AG04450 (cell line): ENCODE data around the gene TMEM178A. TPM values are rescaled to one million over a fixed set of nuclear protein-coding genes. Genes with fewer than 3 reads are reported as not detected.

Experiments used
- CTCF ChIA-PET: fragments of 300-600, 350-600 bp; formaldehyde crosslinking; extraction: SDS; loops from one replicate; lab custom pipeline; 2022; ENCODE audit warnings: antibody characterized with exemption, inconsistent platforms; lab: Charles Lee
- POLR2A ChIA-PET: fragments of 350-600 bp; formaldehyde crosslinking; extraction: SDS; loops from one replicate; lab custom pipeline; 2021; ENCODE audit warnings: antibody characterized with exemption, inconsistent platforms; lab: Yijun Ruan, JAX
- DNase-seq: peaks from one replicate; pipeline ENCODE4 v3.0.0-alpha.2; 2011; ENCODE audit warnings: low read depth, low spot score
- H3K27ac ChIP-seq: one replicate; pipeline ENCODE4 v1.5.1; 2012; ENCODE audit warnings: low read depth, low read length, control low read depth
- H3K27me3 ChIP-seq: one replicate; pipeline ENCODE4 v1.6.0; 2012; ENCODE audit warnings: low read length; ENCODE audit not compliant: control insufficient read depth, insufficient read depth
- H3K4me3 ChIP-seq: 2 replicates; pipeline ENCODE4 v1.5.1; 2011; ENCODE audit warnings: mild to moderate bottlenecking, low read depth, low read length, control low read depth
- H3K9me3 ChIP-seq: 2 replicates; pipeline ENCODE4 v1.5.1; 2012; ENCODE audit warnings: low read length; ENCODE audit not compliant: control insufficient read depth, insufficient read depth
- polyA plus RNA-seq: library from polyadenylated mRNA; depleted of rRNA; stranded (reverse); fragments of >200 nt; gene quantifications from 2 replicates; pipeline ENCODE4 v1.2.3, GENCODE V29; 2011
- TF ChIP-seq, protein P1 (sequence below): IDR thresholded peaks from 2 replicates; pipeline ENCODE4 v1.5.1; 2011; ENCODE audit warnings: low read depth, low read length, control low read depth, inconsistent platforms

TMEM178A gene
- polyA plus RNA-seq, 1 experiment = 1.1 TPM

GRCh38 chr2:39703181-39703872 lies 37.6 kb downstream of the TMEM178A start:
- Histone ChIP-seq H3K4me3 (no peak overlapping the region), H3K27me3 (no peaks in the 10 kb centered on the region), H3K9me3 (peaks cover 2% of the 10 kb centered on the region; the same call in 1 of the 2 replicates), H3K27ac (no peak overlapping the region)
- ChIA-PET CTCF (no interaction called here), POLR2A (no interaction called here)
- no peak for DNase-seq
- TF ChIP-seq, protein P1, sequence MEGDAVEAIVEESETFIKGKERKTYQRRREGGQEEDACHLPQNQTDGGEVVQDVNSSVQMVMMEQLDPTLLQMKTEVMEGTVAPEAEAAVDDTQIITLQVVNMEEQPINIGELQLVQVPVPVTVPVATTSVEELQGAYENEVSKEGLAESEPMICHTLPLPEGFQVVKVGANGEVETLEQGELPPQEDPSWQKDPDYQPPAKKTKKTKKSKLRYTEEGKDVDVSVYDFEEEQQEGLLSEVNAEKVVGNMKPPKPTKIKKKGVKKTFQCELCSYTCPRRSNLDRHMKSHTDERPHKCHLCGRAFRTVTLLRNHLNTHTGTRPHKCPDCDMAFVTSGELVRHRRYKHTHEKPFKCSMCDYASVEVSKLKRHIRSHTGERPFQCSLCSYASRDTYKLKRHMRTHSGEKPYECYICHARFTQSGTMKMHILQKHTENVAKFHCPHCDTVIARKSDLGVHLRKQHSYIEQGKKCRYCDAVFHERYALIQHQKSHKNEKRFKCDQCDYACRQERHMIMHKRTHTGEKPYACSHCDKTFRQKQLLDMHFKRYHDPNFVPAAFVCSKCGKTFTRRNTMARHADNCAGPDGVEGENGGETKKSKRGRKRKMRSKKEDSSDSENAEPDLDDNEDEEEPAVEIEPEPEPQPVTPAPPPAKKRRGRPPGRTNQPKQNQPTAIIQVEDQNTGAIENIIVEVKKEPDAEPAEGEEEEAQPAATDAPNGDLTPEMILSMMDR = no peak

DNA sequence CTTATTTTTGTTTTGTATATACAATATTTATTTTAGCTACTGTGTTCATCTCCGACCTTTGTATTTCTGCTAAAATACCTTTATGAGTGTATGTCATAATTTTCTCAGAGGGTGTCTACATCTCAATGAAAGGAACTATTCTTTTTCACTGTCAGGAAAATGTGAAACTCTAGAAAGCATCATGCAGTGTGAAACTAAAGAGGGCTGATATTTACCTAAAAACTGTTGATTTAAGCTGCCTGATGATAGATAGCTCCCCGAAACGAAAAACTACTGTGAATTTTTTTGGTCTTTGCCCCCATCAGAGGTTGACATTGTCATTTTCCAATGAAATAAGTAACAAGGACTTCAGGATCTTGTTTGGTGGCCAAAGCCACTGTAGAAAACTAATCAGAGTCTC lies 38.8 kb downstream of the TMEM178A start:
- no peak for DNase-seq
- TF ChIP-seq, protein P1 = no peak
- Histone ChIP-seq H3K9me3 (peaks cover under 1% of the 10 kb centered on the region; the same call in 1 of the 2 replicates), H3K27ac (no peak overlapping the region), H3K4me3 (no peak overlapping the region), H3K27me3 (peaks cover under 1% of the 10 kb centered on the region)
- ChIA-PET POLR2A (no interaction called here), CTCF (no interaction called here)

DNA sequence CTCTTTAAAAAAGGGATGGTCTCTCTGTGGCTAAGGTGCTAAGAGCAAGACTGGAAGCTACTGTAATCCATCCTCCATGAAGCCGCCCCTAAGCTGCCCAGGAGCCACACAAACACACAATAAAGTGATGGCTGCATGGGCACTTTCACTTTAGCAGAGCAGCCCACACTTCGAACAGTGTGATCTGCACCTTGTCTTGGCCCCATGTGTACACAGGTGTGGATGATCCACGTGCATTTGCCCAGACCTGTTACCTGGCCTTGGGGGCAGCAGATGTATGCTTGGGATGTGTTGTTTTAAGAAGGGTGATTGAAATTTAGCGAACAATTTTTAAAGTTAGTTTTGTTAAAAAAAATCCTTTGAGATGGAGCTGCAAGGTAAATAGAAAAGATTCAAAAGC lies 39.9 kb downstream of the TMEM178A start:
- ChIA-PET POLR2A (no interaction called here), CTCF (no interaction called here)
- Histone ChIP-seq H3K27ac (no peak overlapping the region), H3K27me3 (peaks cover 2% of the 10 kb centered on the region), H3K4me3 (no peak overlapping the region), H3K9me3 (no peaks in the 10 kb centered on the region)
- TF ChIP-seq, protein P1 = no peak
- no peak for DNase-seq

- DNase-seq = no peak
- H3K27ac ChIP-seq = no peak overlapping the region
- ChIA-PET CTCF (no interaction called here), POLR2A (no interaction called here)
- no peaks in the 10 kb centered on the region for H3K9me3 ChIP-seq
- TF ChIP-seq, protein P1 = no peak
- no peak overlapping the region for H3K4me3 ChIP-seq
- peaks cover 2% of the 10 kb centered on the region for H3K27me3 ChIP-seq
Observed at GRCh38 chr2:39706312-39706711, 40.6 kb downstream of the TMEM178A start.

GRCh38 chr2:39706945-39707344 lies 41.2 kb downstream of the TMEM178A start:
- CTCF ChIA-PET = no interaction called here
- TF ChIP-seq, protein P1 = no peak
- H3K4me3 ChIP-seq = no peak overlapping the region
- H3K9me3 ChIP-seq = no peaks in the 10 kb centered on the region
- no peak overlapping the region for H3K27ac ChIP-seq
- DNase-seq = no peak
- H3K27me3 ChIP-seq = peaks cover 2% of the 10 kb centered on the region
- POLR2A ChIA-PET = no interaction called here
